ENCODE measurements around the gene DEPDC1.

DNA sequence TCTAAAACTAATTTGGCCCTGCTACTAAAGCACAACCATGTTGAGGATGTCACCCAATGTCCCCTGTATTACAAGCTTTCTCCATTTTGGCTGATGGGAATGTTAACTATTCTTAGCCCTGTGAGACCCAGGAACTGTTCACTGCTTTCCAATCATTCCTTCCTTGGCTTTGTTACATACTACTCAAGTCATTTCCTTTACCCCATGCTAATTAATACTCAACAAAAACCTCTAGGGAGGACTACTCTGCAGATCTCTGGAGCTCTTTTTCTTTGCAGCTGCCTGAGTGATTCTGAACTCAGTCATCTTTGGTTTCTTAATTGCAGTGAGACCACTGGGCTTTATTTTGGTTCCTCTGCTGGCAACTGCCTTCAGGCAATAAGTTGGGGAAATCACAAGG lies 23.8 kb downstream of the DEPDC1 start:
- TF ChIP-seq, protein P1, sequence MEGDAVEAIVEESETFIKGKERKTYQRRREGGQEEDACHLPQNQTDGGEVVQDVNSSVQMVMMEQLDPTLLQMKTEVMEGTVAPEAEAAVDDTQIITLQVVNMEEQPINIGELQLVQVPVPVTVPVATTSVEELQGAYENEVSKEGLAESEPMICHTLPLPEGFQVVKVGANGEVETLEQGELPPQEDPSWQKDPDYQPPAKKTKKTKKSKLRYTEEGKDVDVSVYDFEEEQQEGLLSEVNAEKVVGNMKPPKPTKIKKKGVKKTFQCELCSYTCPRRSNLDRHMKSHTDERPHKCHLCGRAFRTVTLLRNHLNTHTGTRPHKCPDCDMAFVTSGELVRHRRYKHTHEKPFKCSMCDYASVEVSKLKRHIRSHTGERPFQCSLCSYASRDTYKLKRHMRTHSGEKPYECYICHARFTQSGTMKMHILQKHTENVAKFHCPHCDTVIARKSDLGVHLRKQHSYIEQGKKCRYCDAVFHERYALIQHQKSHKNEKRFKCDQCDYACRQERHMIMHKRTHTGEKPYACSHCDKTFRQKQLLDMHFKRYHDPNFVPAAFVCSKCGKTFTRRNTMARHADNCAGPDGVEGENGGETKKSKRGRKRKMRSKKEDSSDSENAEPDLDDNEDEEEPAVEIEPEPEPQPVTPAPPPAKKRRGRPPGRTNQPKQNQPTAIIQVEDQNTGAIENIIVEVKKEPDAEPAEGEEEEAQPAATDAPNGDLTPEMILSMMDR (IDR thresholded peaks at IDR 0.05 in 2 of 3, conservative IDR thresholded peaks at IDR 0.05 in 1 of 3; ENCODE audit: borderline replicate concordance in 1 of 3, insufficient read depth in 1 of 3, low read depth in 2 of 3, low read length in 2 of 3): no peak
- TF ChIP-seq YY1 (IDR thresholded peaks at IDR 0.05; ENCODE audit: extremely low read depth, insufficient replicate concordance, low read depth, low read length) (no peak), SIN3A (IDR thresholded peaks at IDR 0.05; ENCODE audit: low read depth) (no peak), POLR2A (IDR thresholded peaks at IDR 0.05; ENCODE audit: borderline replicate concordance, extremely low read depth, insufficient read depth, insufficient read length) (no peak), FOSL1 (IDR thresholded peaks at IDR 0.05; ENCODE audit: low read depth) (no peak), JUND (IDR thresholded peaks at IDR 0.05) (no peak), ZNF274 (IDR thresholded peaks at IDR 0.05; ENCODE audit: low read depth, low read length) (no peak), EZH2 (IDR thresholded peaks at IDR 0.05) (no peak), CEBPB (IDR thresholded peaks at IDR 0.05; ENCODE audit: low read depth) (no peak), SRF (IDR thresholded peaks at IDR 0.05; ENCODE audit: low read depth) (no peak), POLR2AphosphoS5 (IDR thresholded peaks at IDR 0.05; ENCODE audit: low read depth, low read length) (no peak), TCF7L2 (IDR thresholded peaks at IDR 0.05; ENCODE audit: borderline replicate concordance, extremely low read depth, insufficient read depth, insufficient read length) (no peak)

Measured in HCT116 (cell line).